ENCODE measurements around the gene ATP8A1.

Gene ATP8A1

GRCh38 chr4:42446823-42447222 lies 210.1 kb downstream of the ATP8A1 start:
- H3K4me3 ChIP-seq (ENCODE audit: low read length), result no peak overlapping the region
- TF ChIP-seq, protein P1, sequence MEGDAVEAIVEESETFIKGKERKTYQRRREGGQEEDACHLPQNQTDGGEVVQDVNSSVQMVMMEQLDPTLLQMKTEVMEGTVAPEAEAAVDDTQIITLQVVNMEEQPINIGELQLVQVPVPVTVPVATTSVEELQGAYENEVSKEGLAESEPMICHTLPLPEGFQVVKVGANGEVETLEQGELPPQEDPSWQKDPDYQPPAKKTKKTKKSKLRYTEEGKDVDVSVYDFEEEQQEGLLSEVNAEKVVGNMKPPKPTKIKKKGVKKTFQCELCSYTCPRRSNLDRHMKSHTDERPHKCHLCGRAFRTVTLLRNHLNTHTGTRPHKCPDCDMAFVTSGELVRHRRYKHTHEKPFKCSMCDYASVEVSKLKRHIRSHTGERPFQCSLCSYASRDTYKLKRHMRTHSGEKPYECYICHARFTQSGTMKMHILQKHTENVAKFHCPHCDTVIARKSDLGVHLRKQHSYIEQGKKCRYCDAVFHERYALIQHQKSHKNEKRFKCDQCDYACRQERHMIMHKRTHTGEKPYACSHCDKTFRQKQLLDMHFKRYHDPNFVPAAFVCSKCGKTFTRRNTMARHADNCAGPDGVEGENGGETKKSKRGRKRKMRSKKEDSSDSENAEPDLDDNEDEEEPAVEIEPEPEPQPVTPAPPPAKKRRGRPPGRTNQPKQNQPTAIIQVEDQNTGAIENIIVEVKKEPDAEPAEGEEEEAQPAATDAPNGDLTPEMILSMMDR (conservative IDR thresholded peaks at IDR 0.05; ENCODE audit: low read length), result no peak
- DNase-seq (ENCODE audit: low read depth), result no peak

- no peak for DNase-seq (ENCODE audit: low read depth)
- TF ChIP-seq, protein P1 (conservative IDR thresholded peaks at IDR 0.05; ENCODE audit: low read length), result no peak
- H3K4me3 ChIP-seq (ENCODE audit: low read length), result no peak overlapping the region
Observed at GRCh38 chr4:42445038-42445437, 211.9 kb downstream of the ATP8A1 start.

DNA sequence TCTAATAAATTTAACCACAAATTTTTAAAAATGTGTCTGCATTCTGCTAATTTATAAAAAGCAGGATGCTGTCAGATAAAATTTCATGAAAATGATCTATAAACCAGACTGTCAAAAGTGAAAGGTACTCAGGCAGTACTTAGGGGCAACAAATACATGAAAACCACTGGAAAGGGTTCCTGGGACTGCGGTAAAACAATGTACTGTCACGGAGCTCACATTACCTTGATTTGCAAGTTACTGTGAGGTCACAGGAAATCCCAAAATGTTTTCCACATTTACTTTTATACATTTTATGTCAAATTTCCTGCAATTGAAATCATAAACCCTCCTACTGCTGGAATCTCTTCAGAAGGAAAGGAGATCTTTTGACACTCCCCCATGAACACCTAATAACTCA lies 214.3 kb downstream of the ATP8A1 start:
- TF ChIP-seq, protein P1 (conservative IDR thresholded peaks at IDR 0.05; ENCODE audit: low read length), result no peak
- H3K4me3 ChIP-seq (ENCODE audit: low read length), result no peak overlapping the region
- DNase-seq (ENCODE audit: low read depth), result no peak

DNA sequence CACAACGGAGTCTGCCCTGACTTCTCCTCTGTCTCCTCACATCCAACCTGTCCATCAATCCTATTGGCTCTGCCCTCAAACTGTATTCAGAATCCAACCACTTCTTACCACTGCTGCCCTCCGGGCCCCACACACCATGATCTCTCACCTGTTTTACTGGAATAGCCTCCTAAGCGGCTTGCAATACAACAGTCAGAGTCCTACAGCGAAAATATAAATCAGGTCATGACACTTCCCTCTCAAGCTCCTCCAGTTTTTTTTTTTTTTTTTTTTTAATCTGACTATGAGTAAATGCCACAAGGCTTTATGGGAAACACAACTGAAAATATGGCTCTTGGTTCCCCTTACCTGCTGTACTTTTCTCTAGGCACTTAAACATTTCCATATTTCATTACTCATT lies 216.8 kb downstream of the ATP8A1 start:
- no peak overlapping the region for H3K4me3 ChIP-seq (ENCODE audit: low read length)
- TF ChIP-seq, protein P1 (conservative IDR thresholded peaks at IDR 0.05; ENCODE audit: low read length), result no peak
- no peak for DNase-seq (ENCODE audit: low read depth)

DNA sequence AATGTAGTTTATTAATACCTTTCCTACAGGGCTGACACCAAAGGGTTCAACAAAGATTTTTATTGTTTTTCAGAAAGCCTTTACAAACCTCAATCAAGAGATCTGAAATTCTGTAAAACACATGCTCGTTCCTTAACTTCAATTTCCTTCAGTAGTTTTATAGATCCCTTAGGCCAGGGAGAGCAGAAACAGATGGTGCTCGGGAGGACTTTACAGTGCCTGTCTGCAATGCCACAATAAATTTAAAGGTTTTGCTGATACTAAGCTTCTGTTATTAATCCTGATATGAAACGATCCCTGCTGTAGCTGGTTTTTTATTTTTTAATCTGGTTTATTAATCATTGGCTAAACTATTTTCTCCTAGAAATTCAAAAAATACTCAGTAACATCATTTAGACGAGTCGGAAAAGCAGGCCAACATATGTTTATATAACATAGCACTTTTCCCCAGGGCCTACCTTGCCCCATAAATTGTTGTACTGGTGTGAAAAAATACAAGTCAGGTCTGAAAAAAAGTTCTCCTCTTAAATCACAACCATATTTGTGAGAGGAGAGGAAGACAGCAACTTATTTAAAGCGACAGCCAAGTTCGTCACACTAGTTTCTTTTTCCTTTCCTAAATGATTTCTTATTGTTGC lies 219.9 kb downstream of the ATP8A1 start:
- H3K4me3 ChIP-seq (ENCODE audit: low read length), result no peak overlapping the region
- TF ChIP-seq, protein P1 (conservative IDR thresholded peaks at IDR 0.05; ENCODE audit: low read length), result no peak
- DNase-seq (ENCODE audit: low read depth), result no peak

DNA sequence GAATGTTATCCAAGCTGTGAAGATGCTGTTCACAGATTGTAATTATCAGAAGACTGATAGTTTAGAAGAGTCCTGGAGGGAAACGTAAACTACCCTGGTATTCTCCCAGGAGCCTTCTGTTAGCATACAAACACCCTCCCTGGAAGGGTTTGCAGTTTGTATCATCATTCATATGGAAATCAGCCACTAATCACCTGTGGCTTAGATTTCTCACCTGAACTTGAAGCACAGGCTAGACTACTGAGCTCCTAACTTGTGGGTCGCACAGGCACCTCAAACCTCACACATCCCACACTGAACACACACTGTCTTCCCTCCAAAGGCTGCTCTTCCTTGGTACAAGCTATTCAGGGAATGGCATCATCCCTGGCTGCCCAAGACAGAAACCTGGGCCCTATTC lies 228.9 kb downstream of the ATP8A1 start:
- TF ChIP-seq, protein P1 (conservative IDR thresholded peaks at IDR 0.05; ENCODE audit: low read length), result no peak
- no peak for DNase-seq (ENCODE audit: low read depth)
- H3K4me3 ChIP-seq (ENCODE audit: low read length), result no peak overlapping the region

Measured in AG10803 (cell line).